Fibroblast of upper back skin (primary cell): Measurements from ENCODE around the gene C16orf96.
"Not testable (repeated sequence)": the region's sequence is repeated elsewhere in the genome, so short reads cannot be mapped to it uniquely, and the experiment has no call there.

Source experiments
- DNase-seq: peaks from one replicate; pipeline ENCODE4 v3.0.0-alpha.2; 2013

Gene C16orf96

DNA sequence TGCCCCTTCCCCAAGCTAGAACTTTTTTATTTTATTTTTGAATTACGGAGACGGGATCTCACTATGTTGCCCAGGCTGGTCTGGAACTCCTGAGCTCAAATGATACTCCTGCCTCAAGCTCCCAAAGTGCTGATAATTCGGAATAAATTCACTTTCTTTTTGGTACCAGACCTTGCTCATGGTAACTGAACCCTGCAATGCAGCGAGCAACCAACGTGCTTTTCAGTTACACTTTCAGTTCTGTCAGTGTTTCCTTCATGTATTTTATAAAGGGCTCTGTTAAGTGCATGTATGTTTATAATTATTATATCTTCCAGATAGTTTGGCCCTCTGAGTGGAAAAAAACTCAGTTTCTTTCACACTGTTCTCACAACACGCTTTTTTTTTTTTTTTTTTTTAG is 13.9 kb downstream of the C16orf96 start:
- DNase-seq = no peak

DNA sequence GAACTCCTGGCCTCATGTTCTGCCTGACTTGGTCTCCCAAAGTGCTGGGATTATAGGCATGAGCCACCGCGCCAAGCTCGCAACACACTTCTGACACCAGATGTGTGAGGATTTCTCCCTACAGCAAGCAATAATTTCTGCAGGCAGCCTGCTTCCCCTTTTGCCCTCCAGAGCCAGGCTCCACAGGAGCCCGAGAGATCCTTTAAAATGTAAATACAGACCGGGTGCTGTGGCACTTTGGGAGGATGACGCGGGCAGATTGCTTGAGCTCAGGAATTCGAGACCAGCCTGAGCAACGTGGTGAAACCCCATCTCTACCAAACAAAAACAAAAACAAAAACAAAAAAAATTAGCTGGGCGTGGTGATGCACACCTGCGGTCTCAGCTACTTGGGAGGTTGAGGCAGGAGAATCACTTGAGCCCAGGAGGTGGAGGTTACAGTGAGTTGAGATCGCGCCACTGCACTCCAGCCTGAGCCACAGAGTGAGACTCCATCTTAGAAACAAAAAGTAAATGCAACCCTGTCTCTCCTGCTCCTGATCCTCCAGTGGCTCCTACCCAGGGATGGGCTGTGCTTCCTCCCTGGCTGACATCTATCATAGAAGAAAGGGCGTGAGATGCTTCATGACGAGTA is 14.7 kb downstream of the C16orf96 start:
- no peak for DNase-seq

DNA sequence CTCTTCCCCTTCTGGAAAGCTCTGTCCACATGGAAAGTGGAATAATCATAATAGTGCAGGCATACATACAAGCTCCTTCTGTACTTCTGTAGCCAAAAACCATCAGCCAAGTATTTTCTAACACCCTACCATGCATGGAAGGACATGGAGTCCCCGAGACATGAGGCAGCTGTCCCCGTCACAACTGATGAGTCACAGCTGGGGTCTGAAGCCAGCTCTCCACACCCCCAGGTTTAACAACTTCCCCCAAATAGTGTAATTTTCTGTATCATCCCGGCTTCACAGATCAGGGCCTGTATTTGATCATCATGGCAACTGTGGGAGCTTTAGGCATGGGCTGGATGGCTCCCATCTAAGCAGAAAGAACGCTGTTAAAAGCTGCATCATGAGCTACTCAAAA is 16.6 kb downstream of the C16orf96 start:
- no peak for DNase-seq

DNA sequence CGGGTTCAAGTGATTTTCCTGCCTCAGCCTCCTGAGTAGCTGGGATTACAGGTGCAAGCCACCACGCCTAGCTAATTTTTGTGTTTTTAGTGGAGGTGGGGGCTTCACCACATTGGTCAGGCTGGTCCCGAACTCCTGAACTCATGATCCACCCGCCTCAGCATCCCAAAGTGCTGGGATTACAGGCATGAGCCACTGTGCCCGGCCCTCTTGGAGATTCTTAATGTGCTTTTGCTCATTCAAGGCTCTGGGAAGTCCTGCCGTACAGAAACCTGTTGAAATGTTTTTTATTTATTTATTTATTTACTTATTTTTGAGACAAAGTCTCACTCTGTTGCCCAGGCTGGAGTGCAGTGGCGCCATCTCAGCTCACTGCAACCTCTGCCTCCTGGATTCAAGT is 17.8 kb downstream of the C16orf96 start:
- DNase-seq = not testable (repeated sequence)

DNA sequence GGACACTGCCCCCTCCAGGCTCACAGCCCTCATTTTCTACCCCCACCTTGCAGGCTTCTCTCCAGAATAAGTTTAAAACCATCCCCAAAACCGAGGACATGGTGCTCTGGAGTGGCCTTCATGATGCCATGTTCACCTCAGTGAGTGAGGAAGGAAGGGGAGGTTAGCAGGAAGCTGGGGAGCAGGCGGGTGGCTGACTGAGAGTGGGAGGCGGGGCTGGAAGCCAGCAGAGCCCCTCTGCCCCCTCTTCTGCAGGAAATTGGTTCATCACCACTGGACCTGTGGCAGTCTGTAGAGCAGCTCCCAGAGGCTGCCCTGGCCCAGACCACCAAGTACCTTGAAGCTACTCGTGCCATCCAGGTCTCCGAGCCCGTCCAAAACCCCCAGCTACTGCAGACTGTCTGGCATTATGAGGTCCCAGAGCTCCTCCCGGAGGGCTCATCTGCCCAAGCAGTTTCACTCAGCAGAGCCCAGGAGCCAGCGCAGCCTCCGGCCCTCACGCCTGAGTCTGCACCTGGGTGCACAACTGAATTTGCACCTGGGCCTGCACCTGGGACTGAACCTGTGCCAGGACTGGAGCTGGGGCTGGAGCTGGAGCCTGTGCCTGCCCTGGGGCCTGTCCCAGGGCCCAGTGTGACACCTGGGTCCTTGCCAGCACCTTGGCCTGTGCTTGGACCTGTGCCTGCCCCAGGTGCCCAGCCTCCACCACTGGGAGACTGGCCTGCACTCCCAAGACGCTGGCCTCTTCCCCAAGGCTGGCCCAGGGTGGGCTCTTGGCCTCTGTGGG is 19.0 kb downstream of the C16orf96 start:
- no peak for DNase-seq

DNA sequence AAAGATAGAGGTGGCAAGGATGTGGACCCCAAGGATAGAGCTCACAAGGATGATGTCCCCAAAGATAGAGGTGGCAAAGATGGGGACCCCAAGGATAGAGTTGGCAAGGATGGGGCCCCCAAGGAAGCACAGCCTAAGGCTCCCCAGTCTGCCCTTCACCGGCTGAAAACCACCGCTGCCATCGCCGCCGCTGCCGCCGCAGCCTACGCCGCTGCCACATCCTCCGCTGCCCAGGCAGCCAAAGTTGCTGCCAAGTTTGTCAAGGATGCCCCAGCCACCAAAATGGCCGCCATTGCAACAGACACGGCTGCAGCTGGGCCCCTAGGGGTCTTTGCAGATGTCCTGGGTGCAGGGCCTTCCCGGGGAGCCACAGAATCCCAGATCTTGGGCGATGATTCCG is 19.9 kb downstream of the C16orf96 start:
- DNase-seq = no peak

DNA sequence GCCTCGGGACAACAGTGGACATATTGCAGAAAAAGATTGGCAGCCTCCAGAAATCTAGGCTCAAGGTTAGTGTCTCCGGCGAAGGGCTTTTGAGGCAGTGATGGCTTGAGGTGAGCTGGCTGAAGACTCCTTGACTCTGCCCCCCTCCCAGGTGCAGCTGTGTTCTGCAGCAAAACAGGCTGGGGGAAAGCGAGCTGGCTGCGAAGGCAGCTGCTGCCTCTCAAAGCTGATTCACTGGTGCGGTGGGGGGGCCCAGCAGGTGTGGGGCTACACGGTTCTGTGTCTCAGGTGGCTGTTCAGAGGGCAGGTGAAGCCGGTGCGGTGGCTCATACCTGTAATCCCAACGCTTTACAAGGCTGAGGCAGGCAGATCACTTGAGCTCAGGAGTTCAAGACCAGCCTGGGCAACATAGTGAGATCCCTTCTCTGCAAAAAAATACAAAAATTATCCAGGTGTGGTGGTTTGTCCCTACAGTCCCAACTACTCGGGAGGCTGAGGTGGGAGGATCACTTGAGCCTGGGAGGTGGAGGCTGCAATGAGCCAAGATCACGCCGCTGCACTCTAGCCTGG is 22.9 kb downstream of the C16orf96 start:
- no peak for DNase-seq

DNA sequence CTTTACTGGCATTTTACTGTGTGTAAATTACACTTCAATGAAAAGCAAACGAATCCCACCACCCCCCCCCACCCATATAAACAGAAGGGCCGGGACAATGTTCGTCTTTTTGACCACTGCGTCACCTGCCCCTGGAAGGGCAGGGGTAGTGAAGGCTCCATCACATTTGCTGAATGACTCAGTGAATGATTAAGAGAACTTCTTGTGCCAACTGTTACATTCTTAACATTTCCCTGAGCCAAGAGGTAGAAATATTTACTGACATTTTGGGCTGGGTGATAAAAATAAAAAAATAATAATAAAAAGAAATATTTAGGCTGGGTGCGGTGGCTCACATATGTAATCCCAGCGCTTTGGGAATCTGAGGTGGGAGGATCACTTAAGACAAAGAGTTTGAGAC is 24.1 kb downstream of the C16orf96 start:
- peak; percentile 8 for DNase-seq

DNA sequence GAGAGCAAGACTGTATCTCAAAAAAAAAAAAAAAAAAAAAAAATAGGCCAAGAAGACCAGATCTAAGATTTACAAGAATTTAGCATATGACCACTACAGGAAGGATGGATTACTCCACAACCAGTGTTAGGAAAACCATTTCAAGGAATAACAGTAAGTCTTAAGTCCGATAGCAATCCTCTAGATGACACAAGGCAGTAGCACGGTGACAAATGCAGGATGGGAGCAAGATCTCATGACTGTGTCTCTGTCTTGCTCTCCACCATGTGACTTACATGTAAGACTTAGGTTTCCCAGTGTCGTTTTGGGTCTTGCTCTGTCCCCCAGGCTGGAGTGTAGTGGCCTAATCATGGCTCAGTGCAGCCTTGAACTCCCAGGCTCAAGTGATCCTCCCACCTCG is 27.8 kb downstream of the C16orf96 start:
- DNase-seq = no peak

DNA sequence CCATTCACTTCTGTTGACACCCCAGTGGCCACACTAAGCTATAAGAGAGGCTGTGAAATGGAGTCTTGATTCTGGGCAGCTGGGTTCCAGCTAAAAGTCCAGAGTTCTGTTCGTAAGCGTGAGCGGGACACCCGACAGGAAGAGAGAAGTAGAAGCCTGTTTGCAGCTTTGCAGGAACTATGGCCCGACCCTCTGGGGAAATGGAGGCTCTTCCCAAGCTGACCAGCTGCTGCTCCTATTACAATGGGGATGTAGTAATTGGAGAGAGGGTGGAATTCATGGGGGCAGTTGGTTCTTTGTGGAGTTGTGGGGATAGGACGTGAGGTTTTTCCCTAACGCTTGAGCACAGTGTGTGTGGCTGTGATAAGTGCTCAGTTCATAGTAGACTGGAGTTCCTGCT is 30.2 kb downstream of the C16orf96 start:
- no peak for DNase-seq

DNA sequence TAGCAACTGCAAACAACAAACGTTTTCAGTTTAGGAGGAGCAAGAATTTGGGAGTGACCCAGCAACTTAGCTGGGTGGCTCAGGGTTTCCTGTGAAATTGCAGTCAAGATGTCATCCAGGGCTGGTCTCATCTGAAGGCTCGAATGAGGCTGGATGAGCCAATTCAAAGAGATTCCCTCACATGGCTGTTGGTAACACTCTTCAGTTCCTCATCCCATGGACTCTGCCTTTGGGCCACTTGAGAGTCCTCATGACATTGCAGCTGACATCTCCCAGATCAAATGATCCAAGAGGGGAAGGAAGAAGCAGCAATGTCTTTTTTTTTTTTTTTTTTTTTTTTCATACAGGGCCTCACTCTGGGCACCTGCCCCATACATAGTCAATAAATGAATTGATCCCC is 32.2 kb downstream of the C16orf96 start:
- DNase-seq = no peak

DNA sequence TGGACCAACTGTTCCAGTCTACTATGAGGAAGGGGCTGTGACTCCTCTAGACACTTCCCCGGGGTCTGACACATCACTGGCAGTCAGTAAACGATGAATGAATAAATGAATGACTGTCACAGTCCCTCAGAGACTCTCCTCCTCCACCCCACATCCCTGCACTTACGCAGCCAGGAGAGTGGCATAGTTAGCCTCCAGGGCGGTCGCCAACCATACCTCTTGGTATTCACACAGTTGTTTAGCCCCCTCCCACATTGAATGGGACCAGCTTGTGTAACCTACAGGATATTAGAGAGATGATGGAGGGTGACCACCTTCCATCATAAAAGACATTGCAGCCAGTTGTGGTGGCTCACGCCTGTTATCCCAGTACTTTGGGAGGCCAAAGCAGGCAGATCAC is 32.8 kb downstream of the C16orf96 start:
- DNase-seq = no peak

DNA sequence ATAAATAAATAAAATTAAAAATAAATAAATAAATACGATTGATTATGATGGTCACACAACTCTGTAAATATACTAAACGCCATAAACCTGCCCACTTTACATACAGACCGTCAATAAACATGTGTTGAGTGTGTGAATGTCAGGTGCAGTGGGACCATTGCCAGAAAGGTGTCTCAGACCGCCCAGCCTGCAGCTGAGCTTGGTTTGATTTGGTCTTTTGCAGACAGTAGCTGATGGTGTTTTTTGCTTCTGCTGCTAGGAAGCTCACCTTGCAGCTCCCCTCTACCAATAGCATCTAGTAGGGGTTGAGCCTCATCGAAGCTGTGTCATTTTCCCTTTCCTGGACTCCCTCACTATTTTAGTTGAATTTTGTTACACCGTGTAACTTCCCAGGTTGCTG is 35.1 kb downstream of the C16orf96 start:
- no peak for DNase-seq

DNA sequence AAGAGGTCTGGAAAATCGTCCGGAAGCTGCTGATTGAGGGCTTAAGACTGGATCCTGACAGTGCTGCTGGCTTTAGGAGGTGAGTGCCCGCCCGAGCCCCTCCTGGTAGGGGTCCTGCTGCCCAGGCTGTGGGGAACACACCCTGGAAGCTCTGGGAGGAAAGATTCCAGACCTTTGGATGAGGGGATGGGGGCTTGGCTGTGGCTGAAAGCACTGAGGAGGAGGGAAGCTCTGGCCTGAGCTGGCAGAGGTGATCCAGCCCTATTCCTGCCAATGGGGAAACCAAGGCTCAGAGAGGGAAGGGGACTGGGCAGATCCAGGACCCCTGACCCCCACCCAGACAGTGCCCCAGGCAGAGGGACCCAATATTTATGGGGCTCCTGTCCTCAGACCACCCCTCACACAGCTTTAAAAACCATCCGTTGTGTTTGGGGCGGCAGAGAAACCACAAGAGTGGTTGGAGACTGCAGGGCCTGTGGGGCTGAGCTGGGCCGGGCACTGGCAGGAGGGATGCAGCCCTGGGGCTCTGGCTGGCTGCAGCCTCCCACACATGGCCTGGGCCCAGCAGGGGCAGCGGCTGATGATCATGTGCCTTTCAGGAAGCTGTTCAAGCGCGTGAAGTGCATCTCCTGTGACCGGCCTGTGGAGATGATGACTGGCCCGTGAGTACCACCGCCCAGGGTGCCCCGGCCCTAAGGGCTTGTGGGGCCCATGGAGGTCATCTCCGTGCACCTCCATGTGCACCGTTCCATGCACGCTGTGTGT is 35.7 kb downstream of the C16orf96 start:
- no peak for DNase-seq

DNA sequence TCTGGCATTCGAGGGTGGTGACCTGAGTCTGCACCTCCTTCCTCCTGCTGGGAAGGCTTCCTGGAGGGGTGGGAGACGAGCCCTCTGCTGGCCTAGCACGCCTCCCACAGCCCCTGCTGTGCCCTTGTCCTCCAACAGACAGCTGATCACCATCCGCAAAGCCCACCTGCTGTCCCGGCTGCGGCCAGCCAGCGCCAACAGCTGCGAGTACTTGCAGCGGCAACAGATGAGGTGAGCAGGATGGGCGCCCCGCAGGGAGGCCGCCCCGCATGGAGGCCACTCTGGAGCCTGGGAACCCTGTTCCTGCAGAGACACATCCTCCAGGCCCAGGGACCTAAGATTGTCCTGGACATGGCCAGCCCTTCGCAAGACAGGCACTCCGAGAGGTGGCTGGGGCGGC is 36.9 kb downstream of the C16orf96 start:
- DNase-seq = no peak

DNA sequence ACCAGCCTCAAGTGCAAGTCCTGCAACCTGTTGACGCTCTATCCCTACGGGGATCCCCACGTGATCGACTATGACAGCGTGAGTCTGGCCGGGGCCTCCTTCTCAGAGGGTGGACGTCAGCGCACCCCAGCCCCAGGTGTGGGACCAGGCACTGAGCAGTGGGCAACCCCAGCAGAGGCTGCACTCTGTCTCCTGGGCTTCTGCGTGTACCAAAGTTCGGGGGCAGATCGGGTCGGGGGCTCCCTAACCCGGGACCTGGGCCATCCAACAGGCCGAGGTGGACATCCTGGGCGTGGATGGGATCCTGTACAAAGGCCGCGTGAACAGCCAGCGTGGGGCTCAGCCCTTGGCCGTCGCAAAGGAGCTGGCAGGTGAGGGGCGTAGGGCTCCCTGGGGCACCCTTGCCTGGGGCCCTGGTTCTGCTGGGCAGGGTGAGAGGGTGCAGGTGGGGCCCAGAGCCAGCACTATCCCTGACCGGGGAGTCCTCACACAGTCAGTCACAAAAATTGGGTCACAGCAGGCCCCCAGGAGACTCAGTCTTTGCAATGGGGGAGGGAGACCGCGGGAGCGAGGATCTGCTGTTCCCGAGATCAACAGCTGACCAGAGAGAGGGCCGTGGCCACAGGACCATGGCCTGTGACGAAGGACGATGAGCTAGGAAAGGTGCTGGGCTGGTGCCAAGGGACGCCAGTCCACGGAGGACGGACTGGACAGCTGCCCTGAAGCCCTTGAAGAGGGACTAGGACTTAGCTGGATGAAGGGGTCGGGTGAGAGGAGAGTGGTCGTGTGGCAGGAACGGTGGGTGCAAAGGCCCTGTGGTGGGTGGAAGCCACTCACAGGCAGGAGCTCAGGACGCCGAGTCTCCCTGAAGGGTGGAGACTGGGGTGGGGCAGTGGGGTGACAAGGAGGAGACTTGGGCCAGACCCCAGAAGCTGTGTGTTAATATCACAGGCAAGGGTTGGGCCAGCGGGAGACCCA is 38.6 kb downstream of the C16orf96 start:
- DNase-seq = no peak

DNA sequence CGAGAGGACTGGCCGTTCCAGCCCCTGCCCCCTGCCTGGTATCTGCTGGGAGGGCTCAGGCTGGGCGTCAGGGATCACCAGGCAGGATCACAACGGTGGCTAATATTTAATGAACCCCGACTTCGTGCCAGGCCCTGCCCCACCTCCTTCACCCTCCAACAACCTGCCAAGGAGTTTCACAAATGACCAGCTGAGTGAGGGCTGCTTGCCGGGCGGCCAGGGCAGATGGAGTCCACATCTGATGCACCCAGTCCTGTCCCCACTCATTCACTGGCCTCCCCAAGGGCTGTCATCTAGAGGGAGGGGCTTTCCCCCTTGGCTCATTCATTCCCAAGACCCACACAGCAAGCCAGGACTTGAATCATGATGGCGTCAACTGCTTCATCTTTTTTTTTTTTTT is 41.0 kb downstream of the C16orf96 start:
- no peak for DNase-seq

DNA sequence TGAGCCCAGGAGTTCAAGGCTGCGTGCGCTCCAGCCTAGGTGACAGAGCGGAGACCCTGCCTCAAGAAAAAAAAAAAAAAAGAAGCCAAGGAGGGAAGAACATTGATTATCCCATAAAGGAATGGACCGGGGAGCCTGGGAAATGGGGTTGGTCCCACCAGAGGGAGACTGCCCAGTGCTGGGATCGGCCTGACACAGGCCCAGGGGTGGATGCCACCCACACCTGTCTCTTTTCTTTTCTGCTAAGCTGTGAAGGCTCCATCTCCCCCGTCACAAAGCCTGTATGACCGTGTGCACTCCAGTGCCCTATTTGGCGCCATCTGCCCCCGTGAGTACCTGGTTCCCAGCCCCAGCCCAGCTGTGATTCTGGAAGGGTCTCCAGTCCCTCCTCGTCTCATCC is 42.9 kb downstream of the C16orf96 start:
- no peak for DNase-seq

DNA sequence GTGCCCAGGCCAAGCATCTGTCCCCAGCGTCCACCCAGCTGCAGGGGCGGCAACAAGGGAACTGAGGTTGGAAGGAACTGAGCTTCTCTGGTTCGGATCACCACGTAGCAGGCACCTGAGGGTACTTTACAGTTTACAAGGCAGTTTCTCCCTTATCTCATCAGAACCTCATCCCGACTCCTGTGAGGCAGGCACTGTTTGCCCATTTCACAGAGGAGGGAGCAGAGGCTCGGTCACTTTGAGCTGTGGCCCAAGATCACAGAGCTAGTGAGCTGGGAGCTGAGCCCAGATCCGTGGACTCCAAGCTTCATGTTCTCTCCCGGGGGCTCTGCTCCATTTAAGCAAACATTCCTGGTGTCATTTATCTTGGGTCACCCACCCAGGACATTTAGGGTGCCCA is 43.4 kb downstream of the C16orf96 start:
- no peak for DNase-seq

DNA sequence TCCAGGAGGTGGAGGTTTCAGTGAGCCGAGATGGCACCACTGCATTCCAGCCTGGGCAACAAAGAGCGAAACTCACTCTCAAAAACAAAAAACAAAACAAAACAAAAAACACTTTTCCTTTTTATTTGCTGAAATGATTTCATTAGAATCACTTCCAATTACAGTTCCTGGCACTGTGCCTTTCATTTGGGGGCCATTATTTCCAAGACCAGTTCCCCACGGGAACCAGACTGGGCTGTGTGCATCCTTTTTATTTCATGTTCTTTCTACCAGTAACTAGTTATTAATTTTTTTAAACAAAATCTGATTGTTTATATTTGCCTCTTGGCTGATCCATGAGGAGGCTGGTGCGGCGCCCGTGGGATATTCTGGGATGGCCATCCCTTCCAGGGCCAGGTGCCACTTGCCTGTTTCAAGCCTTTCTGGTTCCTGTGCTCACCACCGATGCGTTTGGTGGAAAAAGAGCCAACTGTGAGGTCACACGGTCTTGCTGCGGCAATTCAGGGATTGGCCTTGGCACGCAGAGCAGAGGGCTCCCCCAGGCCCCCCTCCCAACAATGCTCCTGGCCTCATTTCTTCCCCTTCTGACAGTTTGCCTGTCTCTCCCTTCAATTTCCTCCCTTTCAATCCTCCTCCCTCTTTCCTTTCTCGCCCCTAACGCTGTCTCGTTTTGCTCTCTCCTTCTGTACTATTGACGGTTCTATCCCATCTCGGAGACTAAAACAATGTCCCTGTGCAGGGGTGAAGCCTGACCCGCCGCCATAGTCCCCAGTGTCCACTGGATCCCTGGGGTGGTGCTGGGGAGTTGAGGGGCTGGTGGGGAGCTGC is 45.1 kb downstream of the C16orf96 start:
- DNase-seq = no peak

DNA sequence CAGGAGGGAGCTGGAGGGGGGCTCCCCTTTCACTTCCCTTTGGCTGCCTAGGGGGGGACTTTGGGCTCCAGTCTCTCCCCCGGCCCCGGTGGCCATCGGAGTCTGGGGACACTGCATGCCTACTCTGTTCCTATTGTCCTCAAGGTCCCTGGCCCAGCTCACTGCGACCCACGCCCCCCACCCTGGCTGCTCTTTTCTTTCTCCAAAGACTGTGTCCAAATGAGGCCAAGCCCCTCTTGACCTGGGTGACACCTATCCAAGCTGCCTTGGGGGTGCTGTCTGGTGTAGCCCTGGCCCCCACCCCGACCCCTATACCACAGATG is 45.7 kb downstream of the C16orf96 start:
- DNase-seq = no peak

DNA sequence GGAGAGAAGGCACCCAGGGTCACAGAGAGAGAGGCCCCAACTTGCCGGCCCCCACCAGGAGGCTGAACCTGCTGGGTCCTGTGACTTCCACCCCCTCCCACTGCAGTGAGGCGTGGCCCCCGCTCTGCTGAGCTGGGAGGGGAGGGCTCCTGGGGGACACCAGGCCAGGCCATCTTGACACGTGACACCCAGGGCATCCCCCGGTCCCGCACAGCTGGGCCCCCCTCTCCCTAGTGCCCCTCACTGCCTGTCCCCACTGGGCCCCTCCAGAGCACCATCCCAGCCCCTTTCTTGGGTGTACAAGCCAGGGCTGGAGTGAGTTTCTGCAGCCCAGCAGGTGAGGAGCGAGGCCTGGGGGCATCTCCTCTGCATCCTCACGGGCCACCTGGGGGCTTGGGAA is 46.2 kb downstream of the C16orf96 start:
- no peak for DNase-seq
